ENCODE data around the gene FFAR1. TPM values are rescaled to one million over a fixed set of nuclear protein-coding genes. Genes with fewer than 3 reads are reported as not detected.

The FFAR1 gene
- total RNA-seq, 1 donor from 2014 or later = 0.06 TPM

DNA sequence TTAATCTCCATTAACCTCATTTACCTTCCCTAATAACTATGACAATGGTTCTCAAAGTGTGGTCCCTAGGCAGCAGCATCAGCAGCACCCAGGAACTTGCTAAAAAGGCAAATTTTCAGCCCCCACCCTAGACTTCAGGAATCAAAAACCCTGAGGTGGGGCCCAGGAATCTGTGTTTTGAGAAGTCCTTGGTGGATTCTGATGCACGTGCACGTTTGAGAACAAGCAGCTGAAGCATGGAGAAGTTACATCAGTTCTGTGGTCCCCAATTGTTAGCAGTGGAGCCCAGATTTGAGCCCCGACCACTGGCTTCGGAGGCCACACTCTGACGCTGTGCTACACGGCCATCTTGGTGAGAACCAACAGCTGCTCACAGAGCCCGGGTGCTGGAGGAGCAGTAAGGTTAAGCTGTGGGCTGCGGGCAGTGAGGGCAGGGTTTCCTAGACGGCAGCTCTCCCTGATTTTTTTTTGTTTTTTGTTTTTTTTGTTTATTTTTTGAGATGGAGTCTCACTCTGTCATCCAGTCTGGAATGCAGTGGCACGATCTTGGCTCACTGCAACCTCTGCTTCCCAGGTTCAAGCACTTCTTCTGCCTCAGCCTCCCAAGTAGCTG, 32.7 kb upstream of the FFAR1 start:
- TF ChIP-seq, protein P1, sequence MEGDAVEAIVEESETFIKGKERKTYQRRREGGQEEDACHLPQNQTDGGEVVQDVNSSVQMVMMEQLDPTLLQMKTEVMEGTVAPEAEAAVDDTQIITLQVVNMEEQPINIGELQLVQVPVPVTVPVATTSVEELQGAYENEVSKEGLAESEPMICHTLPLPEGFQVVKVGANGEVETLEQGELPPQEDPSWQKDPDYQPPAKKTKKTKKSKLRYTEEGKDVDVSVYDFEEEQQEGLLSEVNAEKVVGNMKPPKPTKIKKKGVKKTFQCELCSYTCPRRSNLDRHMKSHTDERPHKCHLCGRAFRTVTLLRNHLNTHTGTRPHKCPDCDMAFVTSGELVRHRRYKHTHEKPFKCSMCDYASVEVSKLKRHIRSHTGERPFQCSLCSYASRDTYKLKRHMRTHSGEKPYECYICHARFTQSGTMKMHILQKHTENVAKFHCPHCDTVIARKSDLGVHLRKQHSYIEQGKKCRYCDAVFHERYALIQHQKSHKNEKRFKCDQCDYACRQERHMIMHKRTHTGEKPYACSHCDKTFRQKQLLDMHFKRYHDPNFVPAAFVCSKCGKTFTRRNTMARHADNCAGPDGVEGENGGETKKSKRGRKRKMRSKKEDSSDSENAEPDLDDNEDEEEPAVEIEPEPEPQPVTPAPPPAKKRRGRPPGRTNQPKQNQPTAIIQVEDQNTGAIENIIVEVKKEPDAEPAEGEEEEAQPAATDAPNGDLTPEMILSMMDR (conservative IDR thresholded peaks at IDR 0.05; ENCODE audit: low read depth, low read length) = no peak
- DNase-seq (ENCODE audit: low read depth) = no peak
- H3K4me3 ChIP-seq (ENCODE audit: low read depth, low read length) = no peak overlapping the region

DNA sequence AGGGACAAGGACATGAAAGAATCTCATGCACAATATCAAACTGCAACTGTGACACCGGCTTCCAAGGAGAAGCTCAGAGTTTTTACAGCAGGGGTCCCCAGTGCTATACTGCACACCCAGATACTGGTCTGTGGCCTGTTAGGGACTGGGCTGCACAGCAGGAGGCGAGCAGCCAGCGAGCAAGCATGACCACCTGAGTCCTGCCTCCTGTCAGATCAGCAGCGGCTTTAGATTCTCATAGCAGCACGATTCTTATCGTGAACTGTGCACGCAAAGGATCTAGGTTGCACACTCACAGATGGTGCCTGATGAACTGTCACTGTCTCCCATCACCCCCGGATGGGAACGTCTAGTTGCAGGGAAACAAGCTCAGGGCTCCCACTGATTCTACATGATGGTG, 31.8 kb upstream of the FFAR1 start:
- DNase-seq (ENCODE audit: low read depth) = no peak
- TF ChIP-seq, protein P1 (conservative IDR thresholded peaks at IDR 0.05; ENCODE audit: low read depth, low read length) = no peak
- H3K4me3 ChIP-seq (ENCODE audit: low read depth, low read length) = no peak overlapping the region

DNA sequence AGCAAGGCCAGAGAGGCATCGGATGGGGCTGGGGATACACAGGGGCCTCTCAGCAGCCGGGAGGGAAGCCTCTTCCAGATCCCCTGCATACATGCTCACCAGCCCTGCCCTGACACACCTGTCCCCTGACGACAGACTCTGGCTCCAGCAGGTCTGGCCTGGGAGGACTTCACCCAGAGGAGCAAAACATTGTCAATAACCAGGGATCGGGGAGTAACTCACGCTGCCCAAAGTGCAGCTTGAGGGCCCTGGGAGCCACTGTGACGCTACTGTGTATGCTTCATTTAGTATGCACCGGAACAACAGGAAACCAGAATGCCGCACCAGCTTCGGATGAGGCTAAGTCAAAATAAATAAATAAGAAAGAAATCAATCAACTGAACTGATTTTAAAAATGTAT, 31.1 kb upstream of the FFAR1 start:
- no peak overlapping the region for H3K4me3 ChIP-seq (ENCODE audit: low read depth, low read length)
- TF ChIP-seq, protein P1 (conservative IDR thresholded peaks at IDR 0.05; ENCODE audit: low read depth, low read length) = no peak
- DNase-seq (ENCODE audit: low read depth) = no peak

DNA sequence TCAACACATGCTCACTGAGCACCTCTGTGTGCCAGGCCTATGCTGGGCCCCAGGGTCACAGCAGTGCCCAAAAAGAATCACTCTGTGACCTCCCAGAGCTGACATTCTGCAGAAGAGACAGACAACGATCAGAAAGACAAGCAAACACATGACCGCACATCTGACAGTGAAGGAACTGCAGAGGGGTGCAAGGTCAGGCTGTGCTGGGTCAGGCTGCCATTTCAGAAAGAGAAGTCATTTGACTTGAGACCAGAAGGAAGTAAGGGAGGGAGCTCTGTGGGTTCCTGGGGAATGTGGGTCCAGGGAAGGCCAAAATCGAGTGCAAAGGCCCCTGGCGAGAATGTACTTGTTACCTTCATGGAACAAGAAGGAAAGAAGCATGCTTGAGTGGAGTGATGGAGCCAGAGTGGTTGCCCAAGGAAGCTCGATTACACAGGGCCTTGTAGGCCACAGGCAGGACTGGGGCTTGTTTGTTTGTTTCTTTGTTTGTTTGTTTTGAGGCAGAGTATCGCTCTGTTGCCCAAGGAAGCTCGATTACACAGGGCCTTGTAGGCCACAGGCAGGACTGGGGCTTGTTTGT, 30.1 kb upstream of the FFAR1 start:
- TF ChIP-seq, protein P1 (conservative IDR thresholded peaks at IDR 0.05; ENCODE audit: low read depth, low read length) = no peak
- H3K4me3 ChIP-seq (ENCODE audit: low read depth, low read length) = no peak overlapping the region
- DNase-seq (ENCODE audit: low read depth) = no peak

DNA sequence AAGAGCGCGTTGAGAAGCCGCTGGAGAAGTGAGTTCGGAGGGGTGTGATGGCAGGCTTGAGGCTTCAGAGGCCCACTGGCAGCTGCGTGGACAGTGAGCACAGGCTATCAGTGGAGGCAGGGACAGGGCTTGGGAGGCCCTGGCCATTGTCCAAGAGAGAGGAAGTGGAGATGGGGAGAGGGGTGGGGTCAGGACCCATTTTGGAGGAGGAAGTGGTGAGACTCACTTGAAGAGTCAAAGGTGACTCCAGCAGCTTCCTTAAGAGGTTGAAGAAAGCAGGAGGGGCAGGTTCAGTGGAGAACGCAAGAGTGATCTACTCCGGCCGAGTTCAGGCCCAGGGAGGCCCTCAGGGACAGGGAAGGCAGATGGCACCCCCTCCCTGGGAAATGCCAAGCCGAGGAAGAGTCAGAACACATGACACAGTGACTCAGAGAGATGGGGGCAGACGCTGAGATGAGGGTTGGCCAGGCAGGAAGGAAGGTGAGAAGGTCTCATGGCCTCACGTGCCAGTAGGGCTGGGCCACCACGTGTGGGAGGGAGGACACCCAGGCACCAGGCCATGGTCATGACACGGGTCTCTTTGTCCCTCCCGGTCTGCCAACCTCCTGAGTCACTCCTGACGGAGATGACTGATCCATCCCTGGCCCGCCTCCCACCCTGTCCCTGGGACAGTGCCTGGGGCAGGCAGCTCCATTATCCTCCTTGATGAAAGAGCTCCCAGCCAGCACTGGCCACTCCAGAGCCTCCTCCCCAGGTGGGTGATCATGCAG, 28.8 kb upstream of the FFAR1 start:
- TF ChIP-seq, protein P1 (conservative IDR thresholded peaks at IDR 0.05; ENCODE audit: low read depth, low read length) = no peak
- peak; percentile 43 for DNase-seq (ENCODE audit: low read depth)
- H3K4me3 ChIP-seq (ENCODE audit: low read depth, low read length) = no peak overlapping the region

DNA sequence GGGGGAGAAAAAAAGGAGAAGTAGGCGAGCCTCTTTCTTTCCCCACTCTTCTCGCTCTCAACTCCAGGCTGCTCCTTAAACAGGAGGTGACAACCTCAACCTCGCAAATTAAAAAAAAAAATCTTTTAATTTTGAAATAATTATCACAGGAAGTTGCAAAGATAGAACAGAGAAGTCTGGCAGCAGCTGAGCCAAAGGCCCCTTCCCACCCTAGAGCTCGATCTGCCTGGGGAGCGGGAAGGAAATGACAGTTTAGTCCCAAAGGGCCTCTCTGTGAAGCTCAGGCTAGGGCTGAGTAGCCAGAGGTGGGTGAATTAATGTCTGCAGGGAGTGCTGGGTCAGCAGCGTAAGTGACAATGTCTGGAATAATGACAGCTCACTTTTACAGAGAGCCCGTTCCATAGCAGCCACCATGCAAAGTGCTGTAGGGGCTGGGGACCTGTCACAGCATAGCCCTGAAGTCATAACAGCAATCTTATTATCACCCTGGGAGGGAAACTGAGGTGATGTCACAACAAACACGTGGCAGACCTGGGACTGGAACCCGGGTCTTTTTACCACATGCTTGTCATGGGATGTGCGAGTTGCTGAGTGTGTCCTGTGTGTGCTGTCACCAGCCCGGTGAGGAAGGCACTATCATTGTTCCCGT, 27.5 kb upstream of the FFAR1 start:
- no peak overlapping the region for H3K4me3 ChIP-seq (ENCODE audit: low read depth, low read length)
- no peak for DNase-seq (ENCODE audit: low read depth)
- TF ChIP-seq, protein P1 (conservative IDR thresholded peaks at IDR 0.05; ENCODE audit: low read depth, low read length) = no peak
